ENCODE measurements around the gene PLEKHO2. TPM values are rescaled to one million over a fixed set of nuclear protein-coding genes. Genes with fewer than 3 reads are reported as not detected.

Gene PLEKHO2
- total RNA-seq, 1 donor from 2014 or later: 4.3 TPM

- DNase-seq (ENCODE audit: low spot score) (no peak), ATAC-seq (peak; percentile 81)
Measured at GRCh38 chr15:64911311-64912186, 69.8 kb downstream of the PLEKHO2 start, which contains the start of gene ANKDD1A. Gene ANKDD1A (plus strand): TSS chr15:64911902. CDS start chr15:64911931, 29 bp downstream.

GRCh38 chr15:64912379-64913325 is 70.9 kb downstream of the PLEKHO2 start:
- ATAC-seq (no peak), DNase-seq (ENCODE audit: low spot score) (no peak)

GRCh38 chr15:64915518-64916227 is 74.0 kb downstream of the PLEKHO2 start:
- DNase-seq (ENCODE audit: low spot score): no peak
- peak; percentile 31 for ATAC-seq

- DNase-seq (ENCODE audit: low spot score): no peak
- ATAC-seq: no peak
Measured at GRCh38 chr15:64916365-64916764, 74.7 kb downstream of the PLEKHO2 start.

GRCh38 chr15:64917211-64917610 is 75.5 kb downstream of the PLEKHO2 start:
- no peak for ATAC-seq
- no peak for DNase-seq (ENCODE audit: low spot score)

Other genes starting within 250 kb of the PLEKHO2 start
- 7.5 TPM for gene RBPMS2, start 66.3 kb upstream of the PLEKHO2 start, total RNA-seq
- 0.93 TPM for gene PIF1, start 16.3 kb upstream of the PLEKHO2 start, total RNA-seq
- gene ANKDD1A, start 70.0 kb downstream of the PLEKHO2 start, total RNA-seq: 0.38 TPM
- 35.7 TPM for gene SPG21, start 148.0 kb downstream of the PLEKHO2 start, total RNA-seq
- gene MTFMT, start 187.7 kb downstream of the PLEKHO2 start, total RNA-seq: 9.9 TPM
- gene SLC51B, start 203.5 kb downstream of the PLEKHO2 start, total RNA-seq: 0.75 TPM
- gene RASL12, start 226.1 kb downstream of the PLEKHO2 start, total RNA-seq: 0.15 TPM
- gene KBTBD13, start 234.8 kb downstream of the PLEKHO2 start, total RNA-seq: not detected